DOHH2 (cell line): ENCODE data around the gene BRMS1.
"Not testable (repeated sequence)": the region's sequence is repeated elsewhere in the genome, so short reads cannot be mapped to it uniquely, and the experiment has no call there.

Source experiments
- EZH2phosphoT487 ChIP-seq: fragments of 200-600 bp; sonication (generic); IDR thresholded peaks from 2 replicates; pipeline ENCODE4 v1.6.1; 2017; ENCODE audit warnings: borderline replicate concordance, mild to moderate bottlenecking, antibody characterized with exemption, low read length, moderate library complexity, mixed read lengths
- TF ChIP-seq, protein P1 (sequence below): fragments of 200-600 bp; sonication (generic); IDR thresholded peaks from one replicate; pipeline ENCODE4 v1.5.1; 2014; ENCODE audit warnings: antibody characterized with exemption, mild to moderate bottlenecking, low read depth, low read length; ENCODE audit not compliant: poor library complexity, severe bottlenecking

DNA sequence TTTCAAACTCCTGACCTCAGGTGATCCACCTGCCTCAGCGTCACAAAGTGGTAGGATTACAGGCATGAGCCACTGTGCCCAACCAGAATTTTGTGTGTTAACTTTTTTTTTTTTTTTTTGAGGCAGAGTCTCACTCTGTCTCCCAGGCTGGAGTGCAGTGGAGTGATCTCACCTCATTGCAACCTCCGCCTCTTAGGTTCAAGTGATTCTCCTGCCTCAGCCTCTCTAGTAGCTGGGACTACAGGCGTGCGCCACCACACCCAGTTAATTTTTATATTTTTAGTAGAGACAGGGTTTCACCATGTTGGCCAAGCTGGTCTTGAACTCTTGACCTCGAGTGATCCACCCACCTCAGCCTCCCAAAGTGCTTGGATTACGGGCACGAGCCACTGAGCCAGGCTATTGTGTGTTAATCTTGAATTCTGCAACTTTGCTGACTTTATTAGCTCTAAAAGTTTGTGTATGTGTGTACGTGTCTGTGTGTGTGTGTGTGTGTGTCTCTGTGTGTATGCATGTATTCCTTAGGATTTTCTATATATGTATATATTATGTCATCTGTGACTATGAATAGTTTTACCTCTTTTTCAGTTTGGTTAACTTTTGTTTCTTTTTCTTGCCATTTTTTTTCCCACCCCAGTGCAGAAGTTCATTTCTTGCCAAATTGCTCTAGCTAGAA, 5.8 kb upstream of the BRMS1 start:
- TF ChIP-seq, protein P1, sequence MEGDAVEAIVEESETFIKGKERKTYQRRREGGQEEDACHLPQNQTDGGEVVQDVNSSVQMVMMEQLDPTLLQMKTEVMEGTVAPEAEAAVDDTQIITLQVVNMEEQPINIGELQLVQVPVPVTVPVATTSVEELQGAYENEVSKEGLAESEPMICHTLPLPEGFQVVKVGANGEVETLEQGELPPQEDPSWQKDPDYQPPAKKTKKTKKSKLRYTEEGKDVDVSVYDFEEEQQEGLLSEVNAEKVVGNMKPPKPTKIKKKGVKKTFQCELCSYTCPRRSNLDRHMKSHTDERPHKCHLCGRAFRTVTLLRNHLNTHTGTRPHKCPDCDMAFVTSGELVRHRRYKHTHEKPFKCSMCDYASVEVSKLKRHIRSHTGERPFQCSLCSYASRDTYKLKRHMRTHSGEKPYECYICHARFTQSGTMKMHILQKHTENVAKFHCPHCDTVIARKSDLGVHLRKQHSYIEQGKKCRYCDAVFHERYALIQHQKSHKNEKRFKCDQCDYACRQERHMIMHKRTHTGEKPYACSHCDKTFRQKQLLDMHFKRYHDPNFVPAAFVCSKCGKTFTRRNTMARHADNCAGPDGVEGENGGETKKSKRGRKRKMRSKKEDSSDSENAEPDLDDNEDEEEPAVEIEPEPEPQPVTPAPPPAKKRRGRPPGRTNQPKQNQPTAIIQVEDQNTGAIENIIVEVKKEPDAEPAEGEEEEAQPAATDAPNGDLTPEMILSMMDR: not testable (repeated sequence)
- not testable (repeated sequence) for TF ChIP-seq EZH2phosphoT487
